Astrocyte (in vitro differentiated cells and primary cell): Measurements from ENCODE around the gene PCGF2. TPM values are rescaled to one million over a fixed set of nuclear protein-coding genes. Genes with fewer than 3 reads are reported as not detected.

Source experiments
- DNase-seq: peaks from one replicate; pipeline ENCODE4 v3.0.0-alpha.2; 2010; ENCODE audit warnings: low read depth
- FAIRE-seq: peaks from 2 replicates; lab custom pipeline; 2011; peaks lifted over from hg19 to GRCh38; lab: Jason Lieb, UNC
- H2AFZ ChIP-seq: 2 replicates; pipeline ENCODE4 v1.6.0; 2012; ENCODE audit warnings: low read depth, low read length, inconsistent platforms
- H3K27ac ChIP-seq: 2 replicates; pipeline ENCODE4 v1.5.1; 2011; ENCODE audit warnings: low read depth, low read length, inconsistent platforms
- H3K27me3 ChIP-seq: 2 replicates; pipeline ENCODE4 v1.6.0; 2011; ENCODE audit warnings: low read length, inconsistent platforms; ENCODE audit not compliant: insufficient read depth
- H3K36me3 ChIP-seq: 2 replicates; pipeline ENCODE4 v1.5.1; 2011; ENCODE audit warnings: low read length, inconsistent platforms; ENCODE audit not compliant: insufficient read depth
- H3K4me1 ChIP-seq: 2 replicates; pipeline ENCODE4 v1.5.1; 2011; ENCODE audit warnings: low read length, inconsistent platforms; ENCODE audit not compliant: insufficient read depth
- H3K4me2 ChIP-seq: 2 replicates; pipeline ENCODE4 v1.6.0; 2012; ENCODE audit warnings: low read length, inconsistent platforms
- H3K4me3 ChIP-seq: 2 replicates; pipeline ENCODE4 v1.5.1; 2011; ENCODE audit warnings: low read depth, mild to moderate bottlenecking, low read length, inconsistent platforms; ENCODE audit not compliant: insufficient read depth
- H3K79me2 ChIP-seq: 2 replicates; pipeline ENCODE4 v1.6.0; 2012; ENCODE audit warnings: mild to moderate bottlenecking, low read length, inconsistent platforms; ENCODE audit not compliant: insufficient read depth
- H3K9ac ChIP-seq: 2 replicates; pipeline ENCODE4 v1.6.0; 2012; ENCODE audit warnings: mild to moderate bottlenecking, low read length, inconsistent platforms
- H3K9me3 ChIP-seq: 2 replicates; pipeline ENCODE4 v1.5.1; 2012; ENCODE audit warnings: low read depth, mild to moderate bottlenecking, low read length, inconsistent platforms; ENCODE audit not compliant: insufficient read depth
- H4K20me1 ChIP-seq: 2 replicates; pipeline ENCODE4 v1.6.0; 2012; ENCODE audit warnings: low read length, inconsistent platforms; ENCODE audit not compliant: insufficient read depth
- H3K27ac Mint-ChIP-seq: one replicate; pipeline ENCODE4 v1.8.0; 2021; ENCODE audit warnings: mild to moderate bottlenecking, mixed read lengths; ENCODE audit not compliant: unreplicated experiment
- H3K27me3 Mint-ChIP-seq: one replicate; pipeline ENCODE4 v1.8.0; 2021; ENCODE audit warnings: low read depth, mixed read lengths; ENCODE audit not compliant: unreplicated experiment
- H3K36me3 Mint-ChIP-seq: one replicate; pipeline ENCODE4 v1.8.0; 2021; ENCODE audit warnings: low read depth, mixed read lengths; ENCODE audit not compliant: unreplicated experiment
- H3K4me1 Mint-ChIP-seq: one replicate; pipeline ENCODE4 v1.8.0; 2021; ENCODE audit warnings: low read depth, mixed read lengths; ENCODE audit not compliant: unreplicated experiment
- H3K4me3 Mint-ChIP-seq: one replicate; pipeline ENCODE4 v1.8.0; 2021; ENCODE audit warnings: mild to moderate bottlenecking, moderate library complexity, mixed read lengths; ENCODE audit not compliant: unreplicated experiment
- H3K9me3 Mint-ChIP-seq: one replicate; pipeline ENCODE4 v1.8.0; 2021; ENCODE audit warnings: mild to moderate bottlenecking, mixed read lengths; ENCODE audit not compliant: unreplicated experiment
- CTCF ChIP-seq: IDR thresholded peaks from 2 replicates; pipeline ENCODE4 v1.5.1; 2011; ENCODE audit warnings: low read depth, mild to moderate bottlenecking, inconsistent platforms, low read length, moderate library complexity; ENCODE audit not compliant: insufficient read depth
- EZH2 ChIP-seq: IDR thresholded peaks from 2 replicates; pipeline ENCODE4 v1.6.1; 2012; ENCODE audit warnings: mild to moderate bottlenecking, low read length, inconsistent platforms; ENCODE audit not compliant: insufficient read depth
- total RNA-seq: library from RNA; stranded (reverse); gene quantifications from 2 replicates; pipeline ENCODE4 v1.2.1, GENCODE V29; 2021

The PCGF2 gene
- total RNA-seq, 1 donor from 2014 or later, result 73.7 TPM

GRCh38 chr17:38715216-38715943 is 32.8 kb downstream of the PCGF2 start:
- no peak for DNase-seq

GRCh38 chr17:38713456-38714075 is 34.6 kb downstream of the PCGF2 start:
- Histone ChIP-seq H3K4me3 (no peak overlapping the region), H3K4me1 (no peaks in the 10 kb centered on the region), H3K27me3 (no peaks in the 10 kb centered on the region), H4K20me1 (peaks cover 21% of the 10 kb centered on the region), H3K79me2 (no peaks in the 10 kb centered on the region), H3K9ac (no peak overlapping the region), H3K27ac (no peak overlapping the region), H3K9me3 (no peaks in the 10 kb centered on the region), H2AFZ (no peak overlapping the region), H3K36me3 (peaks cover 5% of the 10 kb centered on the region), H3K4me2 (no peak overlapping the region)
- FAIRE-seq, result no peak
- Mint-ChIP-seq H3K4me1 (no peaks in the 10 kb centered on the region), H3K4me3 (no peak overlapping the region), H3K36me3 (peaks cover 30% of the 10 kb centered on the region), H3K27me3 (peaks cover 4% of the 10 kb centered on the region), H3K9me3 (peaks cover 2% of the 10 kb centered on the region), H3K27ac (peak overlapping the region; percentile 26)
- DNase-seq, result no peak
- no peak for TF ChIP-seq CTCF
- TF ChIP-seq EZH2, result no peak

More at GRCh38 chr17:38715216-38715943, 32.8 kb downstream of the PCGF2 start:
- TF ChIP-seq EZH2, result no peak
- no peak for TF ChIP-seq CTCF
- H3K4me3 ChIP-seq, result no peak overlapping the region
- no peak for FAIRE-seq
- H3K27ac ChIP-seq, result no peak overlapping the region
- no peaks in the 10 kb centered on the region for H3K9me3 ChIP-seq
- Mint-ChIP-seq H3K27ac (no peak overlapping the region), H3K36me3 (peaks cover 25% of the 10 kb centered on the region), H3K4me3 (no peak overlapping the region), H3K4me1 (no peaks in the 10 kb centered on the region), H3K9me3 (no peaks in the 10 kb centered on the region), H3K27me3 (peaks cover 2% of the 10 kb centered on the region)
- H2AFZ ChIP-seq, result no peak overlapping the region
- H3K9ac ChIP-seq, result no peak overlapping the region
- H3K27me3 ChIP-seq, result no peaks in the 10 kb centered on the region
- no peak overlapping the region for H3K4me2 ChIP-seq
- H3K79me2 ChIP-seq, result no peaks in the 10 kb centered on the region
- peaks cover 7% of the 10 kb centered on the region for H4K20me1 ChIP-seq
- no peaks in the 10 kb centered on the region for H3K4me1 ChIP-seq
- peaks cover 5% of the 10 kb centered on the region for H3K36me3 ChIP-seq

GRCh38 chr17:38712593-38712992 is 35.5 kb downstream of the PCGF2 start:
- peaks cover 3% of the 10 kb centered on the region for H3K36me3 ChIP-seq
- H3K79me2 ChIP-seq, result no peaks in the 10 kb centered on the region
- TF ChIP-seq EZH2, result no peak
- TF ChIP-seq CTCF, result no peak
- no peak overlapping the region for H3K4me2 ChIP-seq
- no peaks in the 10 kb centered on the region for H3K27me3 ChIP-seq
- Mint-ChIP-seq H3K9me3 (peaks cover 2% of the 10 kb centered on the region), H3K27ac (no peak overlapping the region), H3K27me3 (peaks cover 9% of the 10 kb centered on the region), H3K4me1 (no peaks in the 10 kb centered on the region), H3K36me3 (peaks cover 24% of the 10 kb centered on the region), H3K4me3 (no peak overlapping the region)
- no peak overlapping the region for H3K27ac ChIP-seq
- no peak overlapping the region for H3K9ac ChIP-seq
- H2AFZ ChIP-seq, result no peak overlapping the region
- peaks cover 25% of the 10 kb centered on the region for H4K20me1 ChIP-seq
- no peak for FAIRE-seq
- no peaks in the 10 kb centered on the region for H3K4me1 ChIP-seq
- no peak for DNase-seq
- H3K9me3 ChIP-seq, result no peaks in the 10 kb centered on the region
- no peak overlapping the region for H3K4me3 ChIP-seq
